HG02840 (cell line): ENCODE data around the gene GRAMD1A.
"Not testable (repeated sequence)": the region's sequence is repeated elsewhere in the genome, so short reads cannot be mapped to it uniquely, and the experiment has no call there.

Experiments used
- ATAC-seq: cut with Tn5 transposase; IDR thresholded peaks from one replicate; pipeline ENCODE4 v1.9.1; 2021; ENCODE audit warnings: mild to moderate bottlenecking, moderate library complexity, moderate number of reproducible peaks; ENCODE audit not compliant: unreplicated experiment, low FRiP score

The GRAMD1A gene

GRCh38 chr19:35049456-35049855 lies 49.3 kb downstream of the GRAMD1A start:
- ATAC-seq = no peak

GRCh38 chr19:35050662-35051061 lies 50.5 kb downstream of the GRAMD1A start:
- ATAC-seq = not testable (repeated sequence)

- not testable (repeated sequence) for ATAC-seq
Measured at GRCh38 chr19:35051268-35051667, 51.1 kb downstream of the GRAMD1A start.

GRCh38 chr19:35051796-35052195 lies 51.7 kb downstream of the GRAMD1A start:
- no peak for ATAC-seq

GRCh38 chr19:35052599-35053190 lies 52.6 kb downstream of the GRAMD1A start:
- ATAC-seq = no peak

GRCh38 chr19:35053667-35054293 lies 53.7 kb downstream of the GRAMD1A start:
- no peak for ATAC-seq

- no peak for ATAC-seq
Measured at GRCh38 chr19:35054626-35055025, 54.5 kb downstream of the GRAMD1A start.

GRCh38 chr19:35055715-35056179 lies 55.6 kb downstream of the GRAMD1A start:
- ATAC-seq = no peak

- no peak for ATAC-seq
Measured at GRCh38 chr19:35056513-35057063, 56.5 kb downstream of the GRAMD1A start.

GRCh38 chr19:35058370-35058769 lies 58.2 kb downstream of the GRAMD1A start:
- ATAC-seq = no peak

- ATAC-seq = no peak
Measured at GRCh38 chr19:35059006-35059798, 59.1 kb downstream of the GRAMD1A start.

GRCh38 chr19:35059799-35060091 lies 59.6 kb downstream of the GRAMD1A start:
- no peak for ATAC-seq

- no peak for ATAC-seq
Measured at GRCh38 chr19:35060160-35060855, 60.2 kb downstream of the GRAMD1A start.

GRCh38 chr19:35061583-35062373 lies 61.7 kb downstream of the GRAMD1A start:
- no peak for ATAC-seq

- no peak for ATAC-seq
Measured at GRCh38 chr19:35062942-35063341, 62.8 kb downstream of the GRAMD1A start.

- no peak for ATAC-seq
Measured at GRCh38 chr19:35063940-35064818, 64.1 kb downstream of the GRAMD1A start.

- no peak for ATAC-seq
Measured at GRCh38 chr19:35065574-35065973, 65.5 kb downstream of the GRAMD1A start.

GRCh38 chr19:35066121-35066520 lies 66.0 kb downstream of the GRAMD1A start:
- ATAC-seq = no peak
